Keratinocyte (primary cell): Measurements from ENCODE around the gene DNAJC7. TPM values are rescaled to one million over a fixed set of nuclear protein-coding genes. Genes with fewer than 3 reads are reported as not detected.

ENCODE experiments used
- DNase-seq: peaks from one replicate; pipeline ENCODE4 v3.0.0-alpha.2; 2011; ENCODE audit warnings: low read depth, missing footprints, low spot score
- FAIRE-seq: peaks from 2 replicates; lab custom pipeline; 2011; peaks lifted over from hg19 to GRCh38; lab: Jason Lieb, UNC
- H2AFZ ChIP-seq: 2 replicates; pipeline ENCODE4 v1.6.0; 2012; ENCODE audit warnings: low read length, control low read depth, inconsistent platforms; ENCODE audit not compliant: control insufficient read depth
- H3K27ac ChIP-seq: 2 replicates; pipeline ENCODE4 v1.5.1; 2011; ENCODE audit warnings: low read length; ENCODE audit not compliant: control insufficient read depth, insufficient read depth
- H3K27me3 ChIP-seq: 3 replicates; pipeline ENCODE4 v1.6.0; 2011; ENCODE audit warnings: low read length; ENCODE audit not compliant: control insufficient read depth, insufficient read depth; ENCODE audit errors: extremely low read depth
- H3K36me3 ChIP-seq, 2 experiments: 2 replicates in 1 of 2; 3 replicates in 1 of 2; pipeline ENCODE4 v1.5.1; 2011; ENCODE audit warnings: low read length in 2 of 2, mild to moderate bottlenecking in 1 of 2; ENCODE audit not compliant: control insufficient read depth in 2 of 2, insufficient read depth in 2 of 2; ENCODE audit errors: extremely low read depth in 1 of 2
- H3K4me1 ChIP-seq: 3 replicates; pipeline ENCODE4 v1.5.1; 2011; ENCODE audit warnings: low read length; ENCODE audit not compliant: control insufficient read depth, insufficient read depth; ENCODE audit errors: extremely low read depth
- H3K4me2 ChIP-seq: 3 replicates; pipeline ENCODE4 v1.6.0; 2011; ENCODE audit warnings: low read depth, low read length; ENCODE audit not compliant: control insufficient read depth, insufficient read depth; ENCODE audit errors: extremely low read depth
- H3K4me3 ChIP-seq, 3 experiments: fragments of 200-600 bp in 1 of 3; sonication (generic) in 1 of 3; 2 replicates in 2 of 3; 3 replicates in 1 of 3; pipeline ENCODE4 v1.5.1; 2011 to 2016; ENCODE audit warnings: low read length in 3 of 3, mild to moderate bottlenecking in 3 of 3, control low read depth in 2 of 3, inconsistent platforms in 1 of 3, low read depth in 1 of 3, mixed read lengths in 1 of 3, mixed run types in 1 of 3, moderate library complexity in 1 of 3; ENCODE audit not compliant: control insufficient read depth in 2 of 3, insufficient read depth in 2 of 3; ENCODE audit errors: extremely low read depth in 1 of 3
- H3K79me2 ChIP-seq: 2 replicates; pipeline ENCODE4 v1.6.0; 2012; ENCODE audit warnings: low read length; ENCODE audit not compliant: control insufficient read depth, insufficient read depth
- H3K9ac ChIP-seq: 3 replicates; pipeline ENCODE4 v1.6.0; 2011; ENCODE audit warnings: low read length; ENCODE audit not compliant: control insufficient read depth, insufficient read depth; ENCODE audit errors: extremely low read depth
- H3K9me1 ChIP-seq: 3 replicates; pipeline ENCODE4 v1.6.0; 2011; ENCODE audit warnings: low read length; ENCODE audit not compliant: control insufficient read depth, insufficient read depth; ENCODE audit errors: extremely low read depth
- H3K9me3 ChIP-seq: 2 replicates; pipeline ENCODE4 v1.5.1; 2012; ENCODE audit warnings: low read depth, low read length; ENCODE audit not compliant: control insufficient read depth
- H4K20me1 ChIP-seq: 3 replicates; pipeline ENCODE4 v1.6.0; 2011; ENCODE audit warnings: low read length; ENCODE audit not compliant: control insufficient read depth, insufficient read depth; ENCODE audit errors: extremely low read depth
- CTCF ChIP-seq, 3 experiments: IDR thresholded peaks in 1 of 3; conservative IDR thresholded peaks in 1 of 3; optimal IDR thresholded peaks in 1 of 3; 2 replicates in 2 of 3; 3 replicates in 1 of 3; pipeline versions ENCODE3 to v1.5.1; 2011; ENCODE audit warnings: low read length in 3 of 3, mild to moderate bottlenecking in 3 of 3, moderate library complexity in 2 of 3, control low read depth in 1 of 3, inconsistent platforms in 1 of 3; ENCODE audit not compliant: insufficient read depth in 2 of 3; ENCODE audit errors: extremely low read depth in 1 of 3
- EZH2 ChIP-seq: IDR thresholded peaks from one replicate; pipeline ENCODE4 v1.6.1; 2012; ENCODE audit warnings: inconsistent platforms, mild to moderate bottlenecking, low read length, moderate library complexity
- dilution Hi-C: fragments of 300-500 bp; cut with MboI; formaldehyde crosslinking; loops from one replicate; pipeline ENCODE4 v1.7.0; 2020; ENCODE audit warnings: low sequenced_read_pairs; ENCODE audit not compliant: extremely low pct_ligation_motif_present
- polyA plus RNA-seq, 5 experiments: library from polyadenylated mRNA; depleted of rRNA in 3 of 5; stranded (reverse) in 3 of 5; stranded (forward) in 1 of 5; unstranded in 1 of 5; fragments of >200 nt; gene quantifications; 1 replicate in 1 of 5; 2 replicates in 3 of 5; 3 replicates in 1 of 5; pipeline versions ENCODE4 v1.2.1 to v1.2.3, GENCODE V29; 2011 to 2012; ENCODE audit warnings: missing spikeins in 2 of 5, low read depth in 1 of 5, low replicate concordance in 1 of 5

The DNAJC7 gene
- polyA plus RNA-seq, 1 donor (not counting 4 experiments of a cell fraction or from before 2014, with no cell fraction given) = 82.5 TPM

GRCh38 chr17:41965694-41966462 is 51.4 kb downstream of the DNAJC7 start:
- H3K27ac ChIP-seq = peak overlapping the region; percentile 71
- H3K36me3 ChIP-seq = peaks cover 9 to 10% of the 10 kb centered on the region in 2 experiments
- no peaks in the 10 kb centered on the region for H4K20me1 ChIP-seq
- dilution Hi-C loops = no loop called here
- H2AFZ ChIP-seq = peak overlapping the region; percentile 58
- DNase-seq = peak; percentile 77
- TF ChIP-seq EZH2 (no peak), CTCF (optimal IDR thresholded peaks at IDR 0.05 in 1 of 3, IDR thresholded peaks at IDR 0.05 in 1 of 3, conservative IDR thresholded peaks at IDR 0.05 in 1 of 3; ENCODE audit: extremely low read depth in 1 of 3, insufficient read depth in 2 of 3, low read length in 3 of 3) (peak in 1 of 3 experiments; percentile 25)
- peak overlapping the region; percentile 99 for H3K4me2 ChIP-seq
- no peaks in the 10 kb centered on the region for H3K9me3 ChIP-seq
- H3K4me3 ChIP-seq = peak overlapping the region; percentile 79 to 96 (median 91)
- H3K9ac ChIP-seq = peak overlapping the region; percentile 89
- peaks cover 15% of the 10 kb centered on the region for H3K4me1 ChIP-seq
- H3K27me3 ChIP-seq = peaks cover 5% of the 10 kb centered on the region
- peak; percentile 95 for FAIRE-seq
- H3K79me2 ChIP-seq = peaks cover 27% of the 10 kb centered on the region
- H3K9me1 ChIP-seq = no peaks in the 10 kb centered on the region

GRCh38 chr17:41962768-41963434 is 54.3 kb downstream of the DNAJC7 start:
- Histone ChIP-seq H3K4me1 (peaks cover 15% of the 10 kb centered on the region), H3K9me1 (no peaks in the 10 kb centered on the region), H4K20me1 (no peaks in the 10 kb centered on the region), H3K27ac (no peak overlapping the region), H3K9ac (no peak overlapping the region), H3K9me3 (no peaks in the 10 kb centered on the region), H3K4me3 (no peak overlapping the region), H3K4me2 (no peak overlapping the region), H3K79me2 (peaks cover 12% of the 10 kb centered on the region), H3K27me3 (peaks cover 5% of the 10 kb centered on the region), H2AFZ (no peak overlapping the region), H3K36me3 (no peaks in the 10 kb centered on the region)
- peak; percentile 89 to 98 (median 94) for TF ChIP-seq CTCF (optimal IDR thresholded peaks at IDR 0.05 in 1 of 3, IDR thresholded peaks at IDR 0.05 in 1 of 3, conservative IDR thresholded peaks at IDR 0.05 in 1 of 3; ENCODE audit: extremely low read depth in 1 of 3, insufficient read depth in 2 of 3, low read length in 3 of 3)
- no peak for TF ChIP-seq EZH2
- DNase-seq (no peak), FAIRE-seq (peak; percentile 59)
- dilution Hi-C loops = no loop called here
